GM12891 (cell line): ENCODE measurements around the gene CIPC.

Experiments used
- POLR2A ChIP-seq: IDR thresholded peaks from 2 replicates; pipeline ENCODE4 v1.6.1; 2011; ENCODE audit warnings: low read depth, low read length, control low read depth
- POLR2AphosphoS5 ChIP-seq: IDR thresholded peaks from 2 replicates; pipeline ENCODE4 v1.6.1; 2011; ENCODE audit warnings: low read depth, low read length, control low read depth
- SPI1 ChIP-seq: IDR thresholded peaks from 2 replicates; pipeline ENCODE4 v1.6.1; 2011; ENCODE audit warnings: low read depth, low read length, control low read depth
- TAF1 ChIP-seq: IDR thresholded peaks from 2 replicates; pipeline ENCODE4 v1.6.1; 2011; ENCODE audit warnings: low read depth, low read length, control low read depth

DNA sequence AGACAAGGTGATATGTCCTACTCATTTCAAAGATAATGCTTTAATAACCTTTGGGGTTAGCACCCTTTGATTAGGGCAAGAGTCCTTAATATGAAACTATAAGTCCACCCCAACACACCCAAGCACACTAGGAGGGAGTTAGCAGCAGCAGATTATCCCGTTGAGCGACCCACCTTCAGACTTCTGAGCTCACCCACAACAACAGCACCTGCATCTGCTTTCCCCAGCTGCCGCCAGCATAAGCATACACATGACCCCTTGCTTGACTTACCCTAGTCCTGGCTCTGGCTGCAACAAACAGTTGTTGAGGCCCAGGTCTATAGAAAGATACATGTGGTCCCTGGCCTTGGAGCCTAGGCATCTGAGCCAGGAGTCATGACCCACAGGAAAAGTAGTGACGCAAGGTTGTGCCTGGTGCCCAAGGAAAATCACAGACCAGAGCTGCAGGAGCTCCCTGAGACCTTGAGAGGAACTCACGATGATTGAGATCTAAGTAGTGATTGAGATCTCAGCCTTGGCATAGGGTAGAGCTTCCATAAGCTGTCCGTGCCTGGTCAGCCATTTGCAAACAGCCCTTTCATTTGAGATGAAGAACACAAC is 24.6 kb downstream of the CIPC start:
- no peak for TF ChIP-seq POLR2AphosphoS5
- TF ChIP-seq TAF1: no peak
- no peak for TF ChIP-seq POLR2A
- no peak for TF ChIP-seq SPI1
